Mucosa of stomach (tissue), 1 donor: ENCODE results near the gene GAMT.

Experiments
- H3K27me3 ChIP-seq: one replicate; pipeline ENCODE4 v1.7.0; 2013; ENCODE audit warnings: mild to moderate bottlenecking, low read length; ENCODE audit not compliant: control insufficient read depth, insufficient read depth
- H3K36me3 ChIP-seq: one replicate; pipeline ENCODE4 v1.7.0; 2013; ENCODE audit warnings: low read length; ENCODE audit not compliant: control insufficient read depth, insufficient read depth
- H3K4me1 ChIP-seq: one replicate; pipeline ENCODE4 v1.7.0; 2013; ENCODE audit warnings: mild to moderate bottlenecking, low read length; ENCODE audit not compliant: control insufficient read depth, insufficient read depth
- H3K4me3 ChIP-seq: one replicate; pipeline ENCODE4 v1.7.0; 2013; ENCODE audit warnings: low read length
- H3K9ac ChIP-seq: one replicate; pipeline ENCODE4 v1.7.0; 2013; ENCODE audit warnings: mild to moderate bottlenecking, low read length, moderate library complexity
- H3K9me3 ChIP-seq: one replicate; pipeline ENCODE4 v1.7.0; 2013; ENCODE audit warnings: mild to moderate bottlenecking, low read length, moderate library complexity; ENCODE audit not compliant: control insufficient read depth
- donor health status: Pancreatic carcinoma.

The GAMT gene

GRCh38 chr19:1401138-1401888, at the start of gene GAMT:
GAMT (minus strand) TSS chr19:1401542; CDS start chr19:1401476, 66 bp downstream.
- no peaks in the 10 kb centered on the region for H3K36me3 ChIP-seq
- peak within 1 kb of the TSS; percentile 48 for H3K9ac ChIP-seq
- peaks cover 17% of the 10 kb centered on the region for H3K4me1 ChIP-seq
- no peak within 1 kb of the TSS for H3K4me3 ChIP-seq
- H3K27me3 ChIP-seq = peaks cover 3% of the 10 kb centered on the region
- no peaks in the 10 kb centered on the region for H3K9me3 ChIP-seq

- Histone ChIP-seq H3K36me3 (no peaks in the 10 kb centered on the region), H3K9me3 (no peaks in the 10 kb centered on the region), H3K4me1 (peaks cover 13% of the 10 kb centered on the region), H3K27me3 (peaks cover 85% of the 10 kb centered on the region), H3K4me3 (no peak within 1 kb of the TSS), H3K9ac (no peak within 1 kb of the TSS)
Measured at GRCh38 chr19:1449467-1450442, 48.4 kb upstream of the GAMT start, which contains the start of gene APC2. APC2 (plus strand) TSS chr19:1450121; CDS start chr19:1453002, 2,881 bp downstream.

GRCh38 chr19:1447944-1448343, 46.6 kb upstream of the GAMT start:
- no peak overlapping the region for H3K9ac ChIP-seq
- peaks cover 71% of the 10 kb centered on the region for H3K27me3 ChIP-seq
- no peak overlapping the region for H3K4me3 ChIP-seq
- no peaks in the 10 kb centered on the region for H3K9me3 ChIP-seq
- H3K4me1 ChIP-seq = peaks cover 9% of the 10 kb centered on the region
- H3K36me3 ChIP-seq = no peaks in the 10 kb centered on the region

- Histone ChIP-seq H3K4me1 (peaks cover 9% of the 10 kb centered on the region), H3K4me3 (no peak overlapping the region), H3K9me3 (no peaks in the 10 kb centered on the region), H3K27me3 (peaks cover 67% of the 10 kb centered on the region), H3K9ac (no peak overlapping the region), H3K36me3 (no peaks in the 10 kb centered on the region)
Measured at GRCh38 chr19:1447504-1447903, 46.2 kb upstream of the GAMT start.

GRCh38 chr19:1446713-1447481, 45.6 kb upstream of the GAMT start:
- Histone ChIP-seq H3K27me3 (peaks cover 60% of the 10 kb centered on the region), H3K9me3 (no peaks in the 10 kb centered on the region), H3K36me3 (no peaks in the 10 kb centered on the region), H3K4me1 (peaks cover 9% of the 10 kb centered on the region), H3K9ac (no peak overlapping the region), H3K4me3 (no peak overlapping the region)

- Histone ChIP-seq H3K4me1 (peaks cover 9% of the 10 kb centered on the region), H3K9me3 (no peaks in the 10 kb centered on the region), H3K9ac (no peak overlapping the region), H3K36me3 (peaks cover 7% of the 10 kb centered on the region), H3K27me3 (peaks cover 53% of the 10 kb centered on the region), H3K4me3 (no peak overlapping the region)
Measured at GRCh38 chr19:1445932-1446712, 44.8 kb upstream of the GAMT start.

- H3K9me3 ChIP-seq = no peaks in the 10 kb centered on the region
- H3K9ac ChIP-seq = peak overlapping the region; percentile 22
- H3K27me3 ChIP-seq = peaks cover 45% of the 10 kb centered on the region
- H3K4me1 ChIP-seq = peaks cover 10% of the 10 kb centered on the region
- no peak overlapping the region for H3K4me3 ChIP-seq
- peaks cover 15% of the 10 kb centered on the region for H3K36me3 ChIP-seq
Measured at GRCh38 chr19:1445185-1445931, 44.0 kb upstream of the GAMT start.

- Histone ChIP-seq H3K36me3 (peaks cover 17% of the 10 kb centered on the region), H3K9me3 (no peaks in the 10 kb centered on the region), H3K27me3 (peaks cover 14% of the 10 kb centered on the region), H3K4me3 (no peak overlapping the region), H3K4me1 (peaks cover 19% of the 10 kb centered on the region), H3K9ac (no peak overlapping the region)
Measured at GRCh38 chr19:1441677-1442438, 40.5 kb upstream of the GAMT start.

GRCh38 chr19:1441022-1441426, 39.7 kb upstream of the GAMT start:
- peak overlapping the region; percentile 36 for H3K9ac ChIP-seq
- H3K36me3 ChIP-seq = peaks cover 17% of the 10 kb centered on the region
- H3K9me3 ChIP-seq = no peaks in the 10 kb centered on the region
- H3K4me3 ChIP-seq = no peak overlapping the region
- H3K4me1 ChIP-seq = peaks cover 19% of the 10 kb centered on the region
- H3K27me3 ChIP-seq = peaks cover 6% of the 10 kb centered on the region

GRCh38 chr19:1440418-1440801, 39.1 kb upstream of the GAMT start:
- peak overlapping the region; percentile 36 for H3K9ac ChIP-seq
- H3K4me1 ChIP-seq = peaks cover 18% of the 10 kb centered on the region
- H3K4me3 ChIP-seq = no peak overlapping the region
- H3K9me3 ChIP-seq = no peaks in the 10 kb centered on the region
- peaks cover 17% of the 10 kb centered on the region for H3K36me3 ChIP-seq
- peaks cover 2% of the 10 kb centered on the region for H3K27me3 ChIP-seq
